Neutrophil (primary cell): Measurements from ENCODE around the gene IFI6.

ENCODE experiments used
- H3K27ac ChIP-seq: fragments of 200-600 bp; sonication (generic); 2 replicates; pipeline ENCODE4 v1.5.1; 2016; ENCODE audit warnings: mild to moderate bottlenecking, moderate library complexity
- H3K27me3 ChIP-seq: fragments of 200-600 bp; sonication (generic); 2 replicates; pipeline ENCODE4 v1.6.0; 2016; ENCODE audit warnings: mild to moderate bottlenecking
- H3K36me3 ChIP-seq: fragments of 200-600 bp; sonication (generic); 2 replicates; pipeline ENCODE4 v1.5.1; 2017
- H3K4me1 ChIP-seq, 2 experiments: fragments of 200-600 bp in 1 of 2; sonication (generic) in 1 of 2; 1 replicate in 1 of 2; 2 replicates in 1 of 2; pipeline versions ENCODE4 v1.5.1 to v1.6.1; 2013 to 2016; ENCODE audit warnings: low read depth in 1 of 2, low read length in 1 of 2, mild to moderate bottlenecking in 1 of 2, moderate library complexity in 1 of 2; ENCODE audit not compliant: control insufficient read depth in 1 of 2, insufficient read depth in 1 of 2
- H3K4me3 ChIP-seq, 2 experiments: fragments of 200-600 bp in 1 of 2; sonication (generic) in 1 of 2; 1 replicate in 1 of 2; 2 replicates in 1 of 2; pipeline ENCODE4 v1.5.1; 2013 to 2016; ENCODE audit warnings: low read depth in 1 of 2, low read length in 1 of 2, mild to moderate bottlenecking in 1 of 2, moderate library complexity in 1 of 2
- H3K9me3 ChIP-seq: fragments of 200-600 bp; sonication (generic); 2 replicates; pipeline ENCODE4 v1.5.1; 2016
- CTCF ChIP-seq: fragments of 200-600 bp; sonication (generic); IDR thresholded peaks from 2 replicates; pipeline ENCODE4 v1.5.1; 2016; ENCODE audit warnings: antibody characterized with exemption

The IFI6 gene

DNA sequence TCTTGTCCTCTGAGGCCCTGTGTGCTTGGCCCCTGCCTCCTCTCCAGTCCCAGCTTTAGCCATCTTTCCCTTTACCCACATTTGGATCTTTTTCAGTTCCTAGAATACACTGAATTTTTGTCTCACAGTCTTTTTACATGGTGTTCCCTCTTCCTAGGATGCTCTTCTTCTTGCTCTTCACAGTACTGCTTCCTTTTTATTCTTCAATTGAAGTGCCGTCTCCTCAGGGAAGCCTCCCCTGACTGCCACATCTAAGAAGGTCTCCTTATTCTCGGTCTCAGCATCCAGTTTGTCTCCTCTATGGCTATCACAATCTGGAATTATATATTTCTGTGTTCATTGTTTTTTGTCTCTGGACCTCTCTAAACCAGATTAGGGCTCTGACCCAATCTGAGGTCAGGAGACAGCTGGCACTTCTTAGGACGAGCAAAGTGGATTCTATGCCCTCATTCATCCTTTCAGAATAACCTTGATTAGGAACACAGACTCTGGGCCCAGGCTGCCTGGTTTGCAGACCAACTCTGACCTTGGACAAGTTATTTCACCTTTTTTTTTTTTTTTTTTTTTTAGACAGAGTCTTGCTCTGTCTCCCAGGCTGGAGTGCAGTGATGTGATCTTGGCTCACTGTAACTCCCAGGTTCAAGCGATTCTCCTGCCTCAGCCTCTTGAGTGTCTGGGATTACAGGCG, 33.8 kb downstream of the IFI6 start:
- H3K27me3 ChIP-seq: no peaks in the 10 kb centered on the region
- H3K4me3 ChIP-seq: no peak overlapping the region
- H3K36me3 ChIP-seq: peaks cover 5% of the 10 kb centered on the region
- no peak for TF ChIP-seq CTCF
- peaks cover 35% of the 10 kb centered on the region in 2 experiments for H3K4me1 ChIP-seq
- no peak overlapping the region for H3K27ac ChIP-seq
- H3K9me3 ChIP-seq: no peaks in the 10 kb centered on the region

GRCh38 chr1:27635396-27636142, 36.4 kb downstream of the IFI6 start:
- peaks cover 58 to 61% of the 10 kb centered on the region in 2 experiments for H3K4me1 ChIP-seq
- H3K4me3 ChIP-seq: peak overlapping the region; percentile 78 to 93
- H3K36me3 ChIP-seq: peaks cover 7% of the 10 kb centered on the region
- no peak for TF ChIP-seq CTCF
- no peaks in the 10 kb centered on the region for H3K27me3 ChIP-seq
- H3K27ac ChIP-seq: peak overlapping the region; percentile 99
- H3K9me3 ChIP-seq: no peaks in the 10 kb centered on the region

DNA sequence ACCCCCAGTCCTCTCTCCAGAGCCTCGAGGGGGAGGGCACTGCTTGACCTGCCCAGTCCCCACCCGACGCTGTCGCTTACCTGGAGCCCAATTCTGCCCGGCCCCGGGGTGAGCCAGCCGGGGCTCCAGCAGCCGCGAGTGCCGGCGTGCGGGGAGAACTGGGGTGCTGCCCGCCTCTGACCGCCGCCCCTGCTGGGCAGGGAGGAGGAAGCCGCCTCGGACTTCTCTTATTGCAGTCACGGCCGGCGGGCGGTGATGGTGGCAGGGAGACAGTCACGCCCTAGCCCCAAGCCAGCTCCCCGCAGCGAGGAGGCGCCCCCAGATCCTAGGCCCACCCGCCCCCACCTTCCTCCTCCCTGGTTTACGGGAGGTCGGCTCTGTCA, 37.0 kb downstream of the IFI6 start, which contains the start of gene FGR:
FGR (minus strand) TSS at position 201 of the 383 bp plus-strand sequence. CDS start 11,269 bp downstream, outside the sequence.
- Histone ChIP-seq H3K4me3 (peak within 1 kb of the TSS; percentile 78 to 93), H3K9me3 (no peaks in the 10 kb centered on the region), H3K36me3 (peaks cover 7% of the 10 kb centered on the region), H3K4me1 (peaks cover 63 to 67% of the 10 kb centered on the region in 2 experiments), H3K27ac (peak within 1 kb of the TSS; percentile 99), H3K27me3 (no peaks in the 10 kb centered on the region)
- TF ChIP-seq CTCF: peak; percentile 72

- Histone ChIP-seq H3K4me1 (peaks cover 69 to 73% of the 10 kb centered on the region in 2 experiments), H3K27me3 (no peaks in the 10 kb centered on the region), H3K9me3 (no peaks in the 10 kb centered on the region), H3K27ac (peak overlapping the region; percentile 99), H3K36me3 (peaks cover 7% of the 10 kb centered on the region), H3K4me3 (peak overlapping the region; percentile 78 to 93)
- TF ChIP-seq CTCF: peak; percentile 44
These were observed 37.6 kb downstream of the IFI6 start for GRCh38 chr1:27634177-27634984.

DNA sequence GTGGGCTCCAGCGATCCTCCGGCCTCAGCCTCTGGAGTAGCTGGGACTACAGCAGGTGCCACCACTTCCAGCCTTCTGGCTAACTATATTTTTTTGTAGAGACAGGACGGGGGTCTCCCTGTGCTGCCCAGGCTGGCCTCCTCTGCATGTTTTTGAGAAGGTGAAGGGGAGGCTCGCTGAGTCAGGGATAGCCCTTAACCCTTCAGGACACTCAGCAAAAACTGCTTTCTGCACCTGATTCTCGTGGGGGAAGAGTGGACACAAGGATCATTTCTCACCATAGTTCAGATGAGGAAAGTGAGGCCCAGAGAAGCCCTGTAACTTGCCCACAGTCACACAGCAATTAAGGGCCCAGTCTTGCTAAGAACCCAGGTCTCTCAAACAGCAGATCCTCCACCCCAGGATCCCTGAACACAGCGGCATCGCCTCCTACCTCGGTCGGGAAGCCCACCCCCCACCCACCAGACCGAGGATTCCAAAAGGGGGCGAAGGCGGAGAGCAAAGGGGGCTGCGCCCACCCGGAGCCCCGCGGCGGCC, 38.3 kb downstream of the IFI6 start:
- no peaks in the 10 kb centered on the region for H3K9me3 ChIP-seq
- H3K36me3 ChIP-seq: peaks cover 7% of the 10 kb centered on the region
- no peaks in the 10 kb centered on the region for H3K27me3 ChIP-seq
- H3K4me1 ChIP-seq: peaks cover 75 to 80% of the 10 kb centered on the region in 2 experiments
- peak overlapping the region; percentile 78 to 93 for H3K4me3 ChIP-seq
- peak overlapping the region; percentile 99 for H3K27ac ChIP-seq
- TF ChIP-seq CTCF: no peak
